CD4-positive, alpha-beta T cell treated with Interleukin-10 for 1 hour (primary cell): ENCODE results near the gene CDH16.

Source experiments
- DNase-seq: peaks from one replicate; pipeline ENCODE4 v3.0.0-alpha.2; 2020

Gene CDH16

DNA sequence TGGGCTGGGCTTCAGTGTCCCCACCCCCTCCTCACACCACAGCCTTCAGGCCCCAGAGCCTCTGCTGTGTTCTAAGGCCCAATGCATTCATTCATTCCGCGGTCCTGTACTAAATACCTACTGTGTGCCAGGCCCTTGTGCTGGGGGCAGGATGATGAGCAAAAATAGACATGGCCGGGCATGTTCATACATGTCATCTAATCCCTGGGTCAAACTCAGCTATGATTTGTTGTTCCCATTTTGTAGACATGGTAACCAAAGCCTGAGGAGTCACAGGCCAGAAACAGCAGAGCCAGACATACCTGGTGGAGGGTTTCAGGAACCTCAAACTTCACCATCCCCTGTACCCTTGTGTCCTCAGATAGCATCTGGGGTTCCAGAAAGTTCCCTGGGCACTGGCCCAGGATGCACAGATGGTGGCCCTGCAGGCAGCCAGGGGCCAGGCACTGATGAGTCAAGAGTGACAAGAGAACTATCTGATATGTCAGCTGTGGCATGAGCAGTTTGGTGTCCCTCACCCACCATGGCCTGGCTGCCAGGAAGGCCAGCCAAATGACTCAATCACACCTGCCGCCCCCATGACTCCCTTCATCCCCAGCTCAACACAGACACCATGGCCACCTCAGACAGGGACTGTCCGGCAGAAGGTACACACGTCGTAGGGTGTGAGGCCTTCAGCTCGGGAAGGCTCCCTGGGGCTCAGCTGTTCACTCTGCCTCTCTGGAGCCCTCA is 9.4 kb upstream of the CDH16 start:
- DNase-seq: no peak

DNA sequence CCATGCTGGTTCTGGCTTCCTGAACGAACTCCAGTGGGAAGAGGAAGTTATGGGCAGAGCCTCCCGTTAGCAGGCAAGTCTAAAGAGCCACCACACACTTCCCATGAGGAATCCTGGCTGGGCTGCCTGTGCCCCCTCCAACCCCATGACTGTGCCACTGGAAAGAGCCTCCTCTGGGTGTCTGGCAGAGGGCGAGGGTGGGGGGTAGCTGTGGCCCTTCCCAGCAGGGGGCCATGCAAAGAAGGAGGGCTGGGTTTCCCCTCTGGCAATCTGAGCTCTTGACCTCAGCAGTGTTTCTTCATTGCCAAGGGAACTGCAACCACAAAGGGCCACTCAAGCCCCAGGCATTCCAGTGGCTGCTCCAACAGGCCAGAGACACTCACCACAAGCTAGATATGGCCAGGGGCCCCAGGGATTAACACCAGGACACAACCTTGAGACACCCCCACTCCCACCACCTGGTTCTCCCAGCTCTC is 8.3 kb upstream of the CDH16 start:
- DNase-seq: no peak

DNA sequence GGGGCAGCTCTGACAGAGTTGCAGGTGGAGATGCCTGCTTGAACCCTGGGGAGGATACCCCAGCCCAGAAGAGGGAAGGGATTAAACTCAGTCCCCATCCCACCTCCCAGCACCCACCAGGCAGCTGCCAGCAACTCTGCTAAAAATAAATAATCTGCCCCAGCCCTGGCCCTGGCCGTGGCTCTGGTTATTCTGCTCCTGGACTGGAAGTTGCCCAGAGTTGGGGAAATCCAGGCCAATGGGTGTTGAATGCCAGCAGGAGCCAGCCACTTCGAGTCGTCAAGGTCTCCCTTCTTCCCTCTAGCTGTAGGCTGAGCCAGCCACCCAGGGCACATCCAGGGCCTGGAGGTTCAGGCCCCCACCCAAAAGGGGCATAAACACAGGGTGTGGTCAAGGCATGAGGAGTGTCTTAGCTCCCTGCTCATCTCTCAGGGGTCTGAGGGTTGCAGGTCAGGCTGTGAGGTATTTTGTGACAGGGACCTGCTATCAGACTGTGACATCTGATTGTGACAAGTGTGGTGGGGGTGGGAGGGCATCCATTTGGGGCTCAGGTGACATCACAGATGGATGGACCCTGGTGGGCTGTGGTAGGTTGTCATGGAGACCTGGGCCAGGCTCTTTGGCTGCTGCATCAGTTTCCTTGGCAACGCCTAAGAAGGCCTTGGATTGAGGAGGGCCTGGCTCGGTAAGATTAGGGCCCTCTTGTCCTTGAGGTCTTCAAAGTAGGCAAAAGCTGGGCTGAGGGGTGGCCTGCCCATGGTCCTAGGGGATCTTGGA is 7.7 kb upstream of the CDH16 start:
- no peak for DNase-seq

DNA sequence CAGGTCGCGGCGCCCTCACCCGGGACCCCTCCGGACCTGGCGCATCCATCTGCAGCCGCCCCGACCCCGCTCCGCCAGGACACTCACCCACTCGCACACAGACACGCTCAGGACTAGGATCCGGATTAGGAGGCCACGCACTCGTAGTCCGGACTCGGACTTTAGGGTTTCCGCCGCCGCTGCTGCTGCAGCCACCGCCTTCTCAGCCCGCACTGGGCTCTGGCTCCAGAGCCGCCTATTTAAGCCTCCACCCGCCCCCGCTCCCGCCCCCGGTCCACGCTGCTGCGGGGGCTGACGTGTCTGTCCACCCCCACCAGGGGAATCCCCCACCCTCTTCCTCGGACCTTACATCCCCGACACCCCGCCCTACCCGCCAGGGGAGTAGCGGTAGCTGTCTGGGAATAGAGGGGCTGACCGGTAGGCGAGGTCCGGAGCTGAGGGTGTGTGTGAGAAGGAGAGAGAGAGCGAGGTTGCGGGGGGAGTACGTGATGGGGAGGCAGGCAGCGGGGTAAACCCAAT is 6.7 kb upstream of the CDH16 start, which contains the start of gene RRAD:
Gene RRAD (minus strand): TSS at position 214 of the 519 bp plus-strand sequence. CDS start 356 bp downstream, outside the sequence.
- peak; percentile 33 for DNase-seq

DNA sequence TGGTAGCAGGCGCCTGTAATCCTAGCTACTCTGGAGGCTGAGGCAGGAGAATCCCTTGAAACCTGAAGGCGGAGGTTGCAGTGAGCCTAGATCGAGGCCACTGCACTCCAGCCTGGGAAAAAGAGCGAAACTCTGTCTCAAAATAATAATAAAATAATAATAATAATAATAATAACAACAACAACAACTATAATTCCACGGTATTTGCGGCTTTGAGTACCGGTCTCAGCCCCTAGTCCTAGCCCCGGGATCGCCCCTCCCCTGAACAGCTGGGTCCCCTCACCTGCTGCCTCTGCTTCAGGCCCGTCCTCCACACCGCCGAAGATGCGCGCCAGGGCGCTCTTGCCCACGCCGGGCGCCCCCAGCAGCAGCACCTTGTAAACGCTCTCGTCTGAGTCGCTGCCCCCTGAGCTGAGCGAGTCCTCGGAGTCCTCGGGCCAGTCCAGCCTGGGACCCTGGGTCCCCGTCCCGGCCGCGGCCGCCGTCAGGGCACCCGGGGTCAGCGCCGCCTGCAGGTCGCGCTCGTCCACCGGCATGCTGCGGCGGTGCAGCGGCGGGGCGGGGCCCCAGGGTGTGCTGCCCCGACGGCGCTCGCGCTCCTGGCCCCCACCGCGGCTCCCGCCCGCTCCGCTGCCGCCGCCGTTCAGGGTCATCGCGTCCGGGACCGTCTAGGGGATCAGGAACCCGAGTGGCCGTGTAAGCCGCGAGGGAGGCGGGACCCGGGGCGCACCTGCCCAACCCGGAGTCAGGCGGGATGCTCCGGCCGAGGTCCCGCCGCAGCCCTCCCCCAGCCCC is 6.0 kb upstream of the CDH16 start:
- peak; percentile 35 for DNase-seq

DNA sequence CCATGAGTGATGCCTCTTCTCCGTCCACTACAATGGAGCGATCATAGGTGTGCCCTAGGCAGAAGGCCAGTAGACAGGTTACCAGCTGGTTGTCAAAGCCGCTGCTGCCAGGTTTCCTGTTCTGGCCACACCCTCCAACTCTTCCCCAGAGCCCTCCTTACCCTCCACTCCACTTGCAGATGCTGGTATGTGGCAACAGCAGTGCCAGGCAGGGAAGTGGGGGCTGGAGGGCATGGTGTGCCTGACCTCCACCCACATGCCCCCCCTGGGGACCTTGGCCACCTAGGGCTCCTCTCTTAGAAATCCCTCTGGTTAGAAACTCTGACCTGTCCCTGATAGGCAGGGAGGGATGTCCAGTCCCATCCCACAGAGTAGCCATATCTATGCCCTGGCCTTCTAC is 5.2 kb upstream of the CDH16 start:
- DNase-seq: no peak

DNA sequence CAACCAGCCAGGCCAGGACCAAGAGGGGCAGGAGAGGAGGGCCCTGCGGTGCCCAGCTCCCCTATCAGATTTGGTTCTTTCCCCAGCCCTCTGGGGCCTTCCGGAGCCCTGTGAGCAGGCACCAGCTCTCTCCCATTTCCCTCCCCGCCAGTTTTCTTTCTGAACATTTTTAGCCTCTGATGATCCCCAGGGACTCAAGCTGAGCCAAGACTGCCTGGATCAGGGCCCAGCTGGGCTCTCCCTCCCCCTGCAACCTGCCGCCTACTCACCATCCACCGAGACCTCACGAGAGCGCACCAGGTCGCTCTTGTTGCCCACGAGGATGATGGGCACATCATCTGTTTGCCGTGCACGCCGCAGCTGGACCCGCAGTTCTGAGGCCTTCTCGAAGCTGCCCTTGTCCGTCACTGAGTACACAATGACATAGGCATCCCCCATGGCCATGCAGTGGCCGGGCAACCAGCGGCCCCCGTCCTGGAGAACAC is 4.6 kb upstream of the CDH16 start:
- DNase-seq: no peak

DNA sequence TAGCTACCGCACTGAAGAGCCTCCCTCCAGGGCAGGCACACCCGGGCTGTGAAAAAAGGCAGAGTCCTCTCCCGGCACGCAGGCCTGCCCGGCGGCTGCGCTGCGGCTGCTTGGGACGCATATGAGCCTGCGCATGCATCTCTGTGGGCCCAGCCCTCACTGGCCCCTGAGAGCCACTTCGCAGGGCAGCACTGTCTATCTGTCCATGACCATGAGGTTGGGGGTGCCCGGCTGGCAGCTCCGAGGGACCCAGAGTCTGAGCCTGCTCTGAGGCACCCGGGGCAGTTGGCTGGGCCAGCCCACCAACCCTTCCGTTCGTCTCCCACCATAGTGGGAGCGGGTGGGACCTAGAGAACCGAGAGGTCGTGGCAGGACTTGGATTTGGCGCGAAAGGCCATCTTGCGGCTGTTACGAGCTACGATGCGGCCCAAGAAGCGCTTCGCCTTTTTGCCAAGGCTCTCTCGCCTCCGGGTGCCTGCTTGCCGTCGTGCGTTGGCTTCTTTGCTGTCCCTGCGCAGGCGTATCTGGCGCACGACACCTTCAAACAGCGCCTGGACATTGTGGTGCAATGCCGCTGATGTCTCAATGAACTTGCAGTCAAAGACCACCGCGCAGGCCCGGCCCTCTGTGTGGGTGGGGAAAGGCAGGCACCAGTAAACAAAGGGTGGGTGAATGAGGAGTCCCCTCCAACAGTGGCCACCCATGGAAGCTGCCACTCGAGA is 3.2 kb upstream of the CDH16 start:
- no peak for DNase-seq

DNA sequence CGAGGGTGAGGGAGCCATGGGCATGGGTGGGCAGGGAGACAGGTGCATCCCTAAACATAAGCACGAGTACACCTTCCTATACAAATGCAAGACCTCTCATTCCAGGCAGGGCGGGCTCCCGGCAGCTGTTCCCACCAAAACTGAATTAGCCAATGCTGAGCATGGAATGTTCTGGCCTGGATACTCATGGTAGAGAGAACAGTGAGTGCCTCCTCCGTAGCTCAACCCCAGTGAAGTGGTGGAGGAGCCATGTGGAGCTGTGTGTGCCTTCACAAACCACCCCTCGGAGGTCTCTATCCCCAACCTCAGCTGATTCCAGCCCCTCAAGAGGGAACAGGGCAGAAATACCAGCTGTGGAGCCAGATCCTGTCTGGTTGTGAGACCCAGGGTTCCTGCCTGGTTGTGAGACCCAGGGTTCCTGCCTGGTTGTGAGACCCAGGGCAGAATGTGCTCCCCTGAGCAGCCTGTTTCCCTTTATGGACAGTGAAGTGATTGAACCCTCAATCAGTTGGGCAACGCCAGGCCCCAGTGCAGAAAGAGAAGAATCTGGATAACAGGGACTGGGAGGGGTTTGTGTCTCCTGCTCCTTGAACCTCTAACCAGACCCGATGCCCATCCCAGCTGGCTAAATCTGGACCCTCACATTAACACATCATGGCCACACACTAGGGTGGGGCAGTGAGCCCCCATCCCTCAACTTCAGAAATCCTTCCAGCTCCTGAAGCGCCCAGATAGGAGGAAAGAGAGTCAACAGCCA is 2.4 kb upstream of the CDH16 start:
- no peak for DNase-seq

DNA sequence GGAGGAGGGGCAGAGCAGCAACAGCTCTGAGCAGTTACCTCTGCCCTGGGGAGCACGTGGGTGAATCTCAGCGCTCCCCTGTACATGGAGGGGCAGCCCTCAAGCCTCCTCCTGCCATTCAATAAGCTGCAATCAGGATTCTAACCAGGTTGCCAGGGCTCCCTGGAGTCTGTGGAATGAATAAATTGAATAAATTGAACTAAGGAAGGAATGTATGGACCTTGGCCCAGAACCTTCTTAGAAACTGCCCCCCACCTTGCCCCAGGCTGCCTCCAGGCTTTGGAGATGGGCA is 1.6 kb upstream of the CDH16 start:
- no peak for DNase-seq

DNA sequence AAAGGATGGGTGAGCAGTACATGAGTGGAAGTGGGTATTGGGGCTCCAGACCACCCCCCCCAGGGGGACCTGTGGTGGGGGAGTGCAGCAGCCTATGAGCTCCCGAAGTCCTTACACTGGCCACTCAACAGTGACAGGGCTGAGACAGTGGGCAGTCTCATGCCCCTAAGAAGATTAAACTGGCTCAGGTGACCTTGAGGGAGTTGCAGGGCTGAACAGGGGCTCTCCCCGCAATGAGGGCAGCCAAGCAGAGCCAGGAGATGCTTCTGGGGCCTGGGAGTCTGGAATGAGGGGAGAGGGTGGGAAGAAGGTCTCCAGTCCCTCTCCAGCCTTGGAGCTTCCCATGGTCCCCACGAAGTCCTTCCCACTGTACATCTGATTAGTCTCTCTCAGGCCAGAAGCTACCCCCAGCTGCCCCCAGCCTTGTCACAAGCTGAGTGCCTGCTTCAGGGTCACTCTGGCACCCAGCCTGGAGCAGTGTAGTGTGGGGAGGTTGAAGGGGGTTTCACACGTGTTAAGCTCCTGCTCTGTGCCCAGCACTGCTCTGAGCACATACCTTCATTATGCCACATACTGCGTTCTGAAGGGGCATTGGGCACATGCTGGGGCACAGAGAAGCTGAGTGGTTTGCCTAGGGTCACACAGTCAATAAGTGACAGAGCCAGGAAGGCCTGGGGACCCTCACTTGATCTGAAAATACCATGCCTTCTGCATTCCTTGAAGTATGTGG is 1.0 kb upstream of the CDH16 start:
- DNase-seq: no peak

DNA sequence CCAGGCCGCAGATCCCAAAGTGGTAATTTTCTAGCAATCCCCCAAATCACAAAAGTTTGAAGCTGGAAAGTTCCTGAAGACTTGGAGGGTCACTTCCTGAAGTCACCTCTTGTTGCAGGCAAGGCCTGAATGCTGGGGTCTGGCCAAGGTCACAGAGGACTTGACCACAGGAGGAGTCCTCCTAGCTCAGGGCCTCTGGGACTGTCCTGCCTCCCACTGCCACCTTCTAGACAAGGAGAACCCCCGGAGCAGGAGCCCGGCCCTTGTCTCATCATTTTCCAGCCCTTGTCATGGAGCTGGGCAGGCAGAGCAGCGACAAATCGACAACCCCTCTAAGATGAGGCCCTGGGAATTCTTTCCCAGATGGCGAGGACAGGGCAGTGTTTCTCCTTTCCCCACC is 330 bp downstream of the CDH16 start:
- no peak for DNase-seq

DNA sequence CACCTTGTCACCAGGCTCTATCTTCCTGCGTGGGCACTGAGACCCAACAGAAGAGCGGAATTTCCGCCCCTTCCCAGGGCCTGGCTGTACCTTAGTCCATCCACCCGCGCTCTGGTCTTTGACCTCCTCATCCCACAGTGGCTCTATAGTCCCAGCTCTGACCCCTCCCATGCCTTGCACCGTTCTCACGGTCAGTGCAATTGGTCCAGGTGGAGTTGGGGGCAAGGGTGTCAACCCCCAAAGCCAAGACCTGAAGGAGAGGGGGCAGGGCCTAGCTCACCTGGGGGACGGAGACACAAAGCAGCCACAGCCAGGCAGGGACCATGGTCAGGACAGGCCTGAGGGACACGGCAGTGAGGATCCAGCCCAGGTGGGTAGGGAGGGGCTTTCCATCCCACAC is 944 bp downstream of the CDH16 start:
- DNase-seq: no peak

DNA sequence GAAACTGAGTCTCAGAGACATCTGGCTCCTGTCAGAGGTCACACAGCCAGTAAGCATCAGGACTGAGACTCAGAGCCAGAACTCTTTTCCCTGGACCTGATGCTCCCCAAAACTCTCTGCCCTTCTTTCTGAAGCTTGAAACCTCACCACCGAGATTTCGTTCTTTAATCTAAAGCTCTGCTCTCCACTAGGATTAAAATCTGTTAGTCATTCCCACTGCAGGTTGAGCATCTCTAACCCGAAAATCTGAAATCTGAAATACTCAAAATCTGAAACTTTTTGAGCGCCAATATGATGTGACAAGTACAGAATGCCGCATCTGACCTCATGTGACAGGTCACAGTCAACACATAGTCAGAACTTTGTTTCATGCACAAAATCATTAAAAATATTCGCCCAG is 2.2 kb downstream of the CDH16 start:
- no peak for DNase-seq

DNA sequence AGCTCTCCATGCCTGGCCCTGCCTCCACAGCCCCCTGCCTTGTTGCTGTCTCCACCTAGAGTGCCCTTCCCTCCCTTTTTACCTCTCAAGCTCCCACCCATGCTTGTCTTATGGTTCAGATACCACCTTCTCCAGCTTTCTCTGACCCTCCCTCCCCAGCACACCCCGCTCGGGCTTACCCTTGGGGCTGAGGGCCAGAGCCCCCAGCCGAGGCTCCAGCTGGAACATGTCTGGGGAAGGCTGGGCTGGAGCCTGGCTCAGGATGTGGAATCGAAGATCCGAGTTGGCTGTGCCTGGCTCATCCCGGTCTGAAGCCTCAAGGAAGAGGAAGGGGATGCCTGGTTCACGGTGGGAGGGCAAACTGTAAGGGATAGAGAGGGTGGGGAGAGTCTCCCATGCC is 3.6 kb downstream of the CDH16 start:
- no peak for DNase-seq

DNA sequence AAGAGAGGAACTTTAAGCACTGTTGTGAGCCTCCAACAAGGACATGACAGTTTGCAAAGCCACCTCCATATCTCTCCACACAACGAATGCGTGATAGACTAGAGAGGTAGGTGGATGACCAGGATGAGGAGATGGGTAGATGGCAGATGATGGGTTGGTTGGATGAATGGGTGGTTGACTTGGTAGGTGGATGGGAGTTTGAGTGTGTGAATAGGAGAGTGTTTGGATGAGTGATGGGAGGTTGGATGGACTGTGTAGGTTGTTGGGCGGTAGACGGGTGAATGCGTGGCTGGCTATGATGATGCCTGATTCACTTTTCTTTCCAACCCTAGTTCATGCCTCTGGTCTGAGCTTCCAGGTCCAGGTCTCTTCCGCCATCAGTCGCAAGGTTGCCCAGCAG is 4.1 kb downstream of the CDH16 start:
- no peak for DNase-seq

DNA sequence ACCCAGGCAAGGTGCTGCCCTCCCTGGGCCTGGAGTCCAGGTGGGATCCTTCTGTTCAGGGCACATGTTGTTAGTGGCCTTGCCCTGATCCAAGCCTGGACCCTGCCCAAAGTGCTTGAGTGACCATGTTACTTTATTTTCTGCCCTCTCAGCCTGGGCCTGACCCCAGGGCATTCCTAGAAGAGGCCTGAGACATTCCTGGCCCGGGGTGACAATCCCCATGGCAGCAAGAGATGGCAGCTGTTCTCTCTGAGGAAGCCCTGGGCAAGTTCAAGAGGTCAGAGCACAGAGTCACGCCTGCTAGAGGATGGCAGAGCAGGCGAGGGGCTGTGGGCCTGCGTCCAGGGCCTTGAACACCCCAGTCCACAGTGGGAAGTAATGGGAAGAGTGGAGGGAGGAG is 5.0 kb downstream of the CDH16 start:
- DNase-seq: no peak

DNA sequence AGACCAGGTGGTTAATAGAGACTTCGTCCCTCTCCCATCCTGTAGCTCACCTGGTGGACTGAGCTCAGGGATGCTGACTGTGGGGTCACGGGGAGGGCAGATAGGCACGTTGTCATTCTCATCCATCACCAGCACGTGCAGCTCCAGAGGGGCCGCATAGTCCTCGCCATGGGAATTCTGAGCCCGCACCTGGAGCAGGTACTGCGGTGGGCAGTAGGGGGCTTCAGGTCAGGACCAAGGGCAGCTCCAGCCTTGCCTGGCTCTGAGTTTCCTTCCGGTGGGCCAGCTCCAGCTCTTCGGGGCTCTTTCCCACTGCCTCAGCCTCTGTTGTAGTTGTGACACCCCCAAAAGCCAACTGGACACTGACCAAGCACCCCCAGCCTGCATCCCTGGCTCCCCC is 5.6 kb downstream of the CDH16 start:
- no peak for DNase-seq

DNA sequence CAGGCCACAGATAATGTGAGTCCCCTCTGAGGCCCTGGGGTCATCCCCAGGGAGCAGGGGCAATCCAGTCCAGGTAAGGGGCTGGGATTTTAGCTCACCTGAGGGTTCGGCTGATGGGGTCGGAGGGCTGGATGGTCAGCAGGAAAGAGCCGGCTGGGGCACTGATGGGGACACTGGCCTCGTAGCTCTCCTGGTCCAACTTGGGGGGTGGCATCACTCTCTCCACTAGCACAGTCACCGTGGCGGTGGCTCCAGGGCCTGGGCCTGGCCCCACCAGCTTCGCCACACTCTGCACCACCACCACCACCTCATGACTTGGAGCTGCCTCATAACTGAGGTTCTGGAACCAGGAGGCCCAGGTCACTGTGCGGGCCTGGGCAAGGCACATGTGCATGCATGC is 6.9 kb downstream of the CDH16 start:
- no peak for DNase-seq

DNA sequence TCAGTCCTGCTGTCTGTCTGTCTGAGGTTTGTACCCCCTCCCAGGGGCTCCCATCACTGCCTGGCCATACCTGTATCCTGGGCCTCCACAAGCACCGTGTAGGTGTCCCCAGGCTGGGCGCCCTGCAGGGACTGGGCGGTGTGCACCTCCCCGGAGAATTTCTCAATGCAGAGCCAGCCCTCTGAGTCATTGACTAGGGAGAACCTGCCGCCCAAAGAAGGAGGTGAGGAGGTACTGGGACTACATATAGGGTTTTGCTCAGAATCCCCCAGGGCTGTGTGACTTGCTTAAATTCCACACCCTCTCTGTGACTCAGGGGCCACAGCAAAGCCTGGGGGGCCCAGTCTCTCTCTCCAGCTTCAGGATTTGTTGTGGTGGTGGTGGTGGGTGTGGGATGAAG is 7.6 kb downstream of the CDH16 start:
- DNase-seq: no peak
